ENCODE measurements around the gene TIMM9. TPM values are rescaled to one million over a fixed set of nuclear protein-coding genes. Genes with fewer than 3 reads are reported as not detected.

The TIMM9 gene
- total RNA-seq, 1 donor from 2014 or later: 47.6 TPM

GRCh38 chr14:58465421-58465820 lies 38.1 kb upstream of the TIMM9 start:
- TF ChIP-seq CTCF (IDR thresholded peaks at IDR 0.05) (no peak), POLR2AphosphoS5 (IDR thresholded peaks at IDR 0.05; ENCODE audit: insufficient read depth in 1 of 2, low read depth in 1 of 2) (no peak)
- DNase-seq (ENCODE audit: extremely low spot score in 2 of 2): no peak
- no peak overlapping the region for H3K4me3 ChIP-seq
- intact Hi-C loops (cut with DNase I): no loop called here
- H3K27me3 ChIP-seq: no peaks in the 10 kb centered on the region
- H3K9me3 ChIP-seq: no peaks in the 10 kb centered on the region
- H3K4me1 ChIP-seq: no peaks in the 10 kb centered on the region
- H3K27ac ChIP-seq: no peak overlapping the region
- H3K36me3 ChIP-seq: peaks cover 0 to 21% of the 10 kb centered on the region in 2 donors

GRCh38 chr14:58464652-58465051 lies 37.3 kb upstream of the TIMM9 start:
- H3K36me3 ChIP-seq: peaks cover 0 to 21% of the 10 kb centered on the region in 2 donors

GRCh38 chr14:58463147-58463546 lies 35.8 kb upstream of the TIMM9 start:
- Histone ChIP-seq H3K36me3 (peaks cover 0 to 10% of the 10 kb centered on the region in 2 donors), H3K27me3 (no peaks in the 10 kb centered on the region), H3K27ac (no peak overlapping the region), H3K4me3 (no peak overlapping the region), H3K9me3 (no peaks in the 10 kb centered on the region), H3K4me1 (no peaks in the 10 kb centered on the region)
- TF ChIP-seq POLR2AphosphoS5 (IDR thresholded peaks at IDR 0.05; ENCODE audit: insufficient read depth in 1 of 2, low read depth in 1 of 2): no peak
- no peak for TF ChIP-seq POLR2A (IDR thresholded peaks at IDR 0.05)
- no peak for TF ChIP-seq CTCF (IDR thresholded peaks at IDR 0.05)
- intact Hi-C loops (cut with DNase I): no loop called here
- DNase-seq (ENCODE audit: extremely low spot score in 2 of 2): no peak

More at GRCh38 chr14:58464652-58465051, 37.3 kb upstream of the TIMM9 start:
- TF ChIP-seq POLR2A (IDR thresholded peaks at IDR 0.05) (no peak), POLR2AphosphoS5 (IDR thresholded peaks at IDR 0.05; ENCODE audit: insufficient read depth in 1 of 2, low read depth in 1 of 2) (no peak), CTCF (IDR thresholded peaks at IDR 0.05) (no peak)
- Histone ChIP-seq H3K4me1 (no peaks in the 10 kb centered on the region), H3K9me3 (no peaks in the 10 kb centered on the region), H3K4me3 (no peak overlapping the region), H3K27ac (no peak overlapping the region), H3K27me3 (no peaks in the 10 kb centered on the region)
- no peak for DNase-seq (ENCODE audit: extremely low spot score in 2 of 2)
- intact Hi-C loops (cut with DNase I): no loop called here

- H3K4me3 ChIP-seq: no peak overlapping the region
- no peak overlapping the region for H3K27ac ChIP-seq
- DNase-seq (ENCODE audit: extremely low spot score in 2 of 2): no peak
- TF ChIP-seq POLR2AphosphoS5 (IDR thresholded peaks at IDR 0.05; ENCODE audit: insufficient read depth in 1 of 2, low read depth in 1 of 2) (no peak), CTCF (IDR thresholded peaks at IDR 0.05) (no peak), POLR2A (IDR thresholded peaks at IDR 0.05) (no peak)
- no peaks in the 10 kb centered on the region for H3K4me1 ChIP-seq
- H3K36me3 ChIP-seq: peaks cover 0 to 6% of the 10 kb centered on the region in 2 donors
- intact Hi-C loops (cut with DNase I): no loop called here
- no peaks in the 10 kb centered on the region for H3K9me3 ChIP-seq
- no peaks in the 10 kb centered on the region for H3K27me3 ChIP-seq
Measured at GRCh38 chr14:58460772-58461171, 33.4 kb upstream of the TIMM9 start.

GRCh38 chr14:58455593-58456265 lies 28.4 kb upstream of the TIMM9 start:
- DNase-seq (ENCODE audit: extremely low spot score in 2 of 2): no peak
- H3K36me3 ChIP-seq: peaks cover 0 to 29% of the 10 kb centered on the region in 2 donors
- no peak overlapping the region for H3K27ac ChIP-seq
- intact Hi-C loops (cut with DNase I): loop anchor here (1.0 kb wide), 1 partner anchor 32 kb away; no protein-coding TSS in a partner anchor
- H3K9me3 ChIP-seq: no peaks in the 10 kb centered on the region
- no peak for TF ChIP-seq POLR2A (IDR thresholded peaks at IDR 0.05)
- no peak for TF ChIP-seq CTCF (IDR thresholded peaks at IDR 0.05)
- TF ChIP-seq POLR2AphosphoS5 (IDR thresholded peaks at IDR 0.05; ENCODE audit: insufficient read depth in 1 of 2, low read depth in 1 of 2): no peak
- H3K27me3 ChIP-seq: no peaks in the 10 kb centered on the region
- H3K4me3 ChIP-seq: no peak overlapping the region
- H3K4me1 ChIP-seq: no peaks in the 10 kb centered on the region

Measured in vagina (tissue), 2 donors.